HepG2 (cell line): Measurements from ENCODE around the gene MRPS21. TPM values are rescaled to one million over a fixed set of nuclear protein-coding genes. Genes with fewer than 3 reads are reported as not detected.

ENCODE experiments used
- AHR ChIP-seq: IDR thresholded peaks from 2 replicates; pipeline ENCODE4 v1.6.1; 2018; ENCODE audit warnings: missing genetic modification reagents, missing compliant biosample characterization
- DMAP1 ChIP-seq: IDR thresholded peaks from 2 replicates; pipeline ENCODE4 v1.6.1; 2016
- MXD1 ChIP-seq: sonication (generic); formaldehyde crosslinking; IDR thresholded peaks from 2 replicates; pipeline ENCODE4 v1.4.0; 2020; ENCODE audit warnings: mild to moderate bottlenecking, missing genetic modification reagents
- MYC ChIP-seq: sonication (generic); formaldehyde crosslinking; IDR thresholded peaks from 2 replicates; pipeline ENCODE4 v1.9.0; 2021; ENCODE audit warnings: missing genetic modification reagents, borderline replicate concordance
- PAXIP1 ChIP-seq: sonication (generic); formaldehyde crosslinking; conservative IDR thresholded peaks from 2 replicates; pipeline ENCODE4 v1.4.0; 2020; ENCODE audit warnings: mild to moderate bottlenecking, missing genetic modification reagents, moderate library complexity
- PRDM15 ChIP-seq: sonication (generic); formaldehyde crosslinking; IDR thresholded peaks from 2 replicates; pipeline ENCODE4 v1.4.0; 2020; ENCODE audit warnings: missing genetic modification reagents
- SP4 ChIP-seq: sonication (generic); formaldehyde crosslinking; IDR thresholded peaks from 2 replicates; pipeline ENCODE4 v1.8.1; 2023; ENCODE audit warnings: mild to moderate bottlenecking, missing genetic modification reagents
- ZBTB42 ChIP-seq: sonication (generic); formaldehyde crosslinking; IDR thresholded peaks from 2 replicates; pipeline ENCODE4 v1.5.0; 2020; ENCODE audit warnings: mild to moderate bottlenecking, missing genetic modification reagents
- ZNF687 ChIP-seq: sonication (generic); formaldehyde crosslinking; IDR thresholded peaks from 2 replicates; pipeline ENCODE4 v1.5.1; 2020; ENCODE audit warnings: mild to moderate bottlenecking, missing genetic modification reagents, moderate library complexity
- ZSCAN9 ChIP-seq: IDR thresholded peaks from 2 replicates; pipeline ENCODE4 v1.6.1; 2016; ENCODE audit warnings: borderline replicate concordance
- polyA plus RNA-seq, 8 experiments: library from polyadenylated mRNA; depleted of rRNA in 3 of 8; stranded (reverse) in 7 of 8; unstranded in 1 of 8; fragments of >200 nt; fragmentation: Illumina TruSeq in 4 of 8; extraction: Trizol in 4 of 8; gene quantifications; 2 replicates each; pipeline versions ENCODE4 v1.2.1 to v1.2.3, GENCODE V29; 2011 to 2016; ENCODE audit warnings: low read depth in 4 of 8, missing spikeins in 1 of 8, mixed read lengths in 1 of 8; ENCODE audit not compliant: insufficient read depth in 1 of 8
- total RNA-seq, 5 experiments: library from RNA; depleted of rRNA; stranded (reverse); fragments of >200 nt; fragmentation: Illumina TruSeq; extraction: Trizol; gene quantifications; 2 replicates each; pipeline ENCODE4 v1.2.3, GENCODE V29; 2016; ENCODE audit warnings: low read depth in 1 of 5

The MRPS21 gene
- total and polyA plus RNA-seq, 2 of the 13 experiments (the other 11 are each of a cell fraction or from before 2014, with no cell fraction given), result 59.4 to 64.2 TPM

GRCh38 chr1:150256554-150257341 is 36.9 kb upstream of the MRPS21 start (continued):
- peak; percentile 55; the same call in 1 of the 2 replicates for TF ChIP-seq ZNF687 (CRISPR knock-in tag)
- no peak; the same call in 1 of the 2 replicates for TF ChIP-seq SP4 (CRISPR knock-in tag)
- TF ChIP-seq DMAP1 (CRISPR knock-in tag), result 0 out of 2 replicates have a peak, but pooled peaks have one; percentile 13
- peak; percentile 80; the same call in 1 of the 2 replicates for TF ChIP-seq MYC (CRISPR knock-in tag)
- 0 out of 2 replicates have a peak, but pooled peaks have one; percentile 14 for TF ChIP-seq MXD1 (CRISPR knock-in tag)
- no peak for TF ChIP-seq PRDM15 (CRISPR knock-in tag)
- TF ChIP-seq AHR (CRISPR knock-in tag), result no peak
- TF ChIP-seq PAXIP1, result peak; percentile 25; the same call in 1 of the 2 replicates
- no peak for TF ChIP-seq ZSCAN9 (CRISPR knock-in tag)
- TF ChIP-seq ZBTB42 (CRISPR knock-in tag), result 0 out of 2 replicates have a peak, but pooled peaks have one; percentile 45
